GM18861 (cell line): ENCODE results near the gene RNU2-1.
A peak's percentile ranks its signal among the peaks of the same experiment; 100 is the strongest.
"Not testable (repeated sequence)": the region's sequence is repeated elsewhere in the genome, so short reads cannot be mapped to it uniquely, and the experiment has no call there.

Source experiments
- ATAC-seq: cut with Tn5 transposase; IDR thresholded peaks from one replicate; pipeline ENCODE4 v1.9.1; 2021; ENCODE audit not compliant: unreplicated experiment

The RNU2-1 gene

DNA sequence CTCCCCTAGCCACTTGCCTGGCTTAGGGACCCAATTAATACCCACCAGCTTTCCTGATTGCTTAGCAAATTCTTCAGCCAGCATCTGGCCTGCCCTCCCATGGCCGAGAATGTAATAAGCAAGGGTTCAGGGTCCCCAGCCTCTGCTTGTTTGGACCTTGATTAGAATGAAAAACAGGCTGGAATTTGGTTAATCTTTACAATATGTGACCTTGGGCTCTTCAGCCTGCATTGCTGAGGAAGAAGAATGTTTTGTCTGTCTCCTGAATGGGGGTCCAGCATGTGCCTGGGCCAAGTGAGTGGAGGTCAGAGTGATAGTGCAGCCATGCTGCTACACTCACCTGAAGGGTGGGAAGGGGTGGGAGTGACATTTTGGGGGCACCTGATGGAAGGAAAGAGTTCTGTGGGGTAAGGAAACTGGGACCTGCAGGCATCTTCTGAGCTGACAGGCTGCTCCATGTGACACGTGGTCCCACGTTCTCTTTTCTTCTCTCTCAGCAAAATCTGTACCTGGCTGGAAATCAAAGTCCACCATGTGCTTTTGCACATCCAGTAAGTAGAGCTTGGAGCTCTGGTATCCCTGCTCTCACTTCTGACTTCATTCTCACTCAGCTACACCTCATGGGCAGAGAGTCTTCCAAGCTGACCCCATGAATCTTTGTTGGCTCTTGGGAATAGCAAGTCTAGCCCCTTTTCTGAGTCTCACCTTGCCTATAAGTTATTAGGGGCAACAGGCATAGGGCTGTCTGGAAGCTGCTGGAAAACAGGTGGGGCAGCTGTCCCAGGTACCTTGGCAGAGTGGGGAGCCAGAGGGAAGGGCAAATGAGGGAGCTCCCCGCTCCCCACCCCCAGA, 16.8 kb downstream of the RNU2-1 start:
- ATAC-seq, result no peak

DNA sequence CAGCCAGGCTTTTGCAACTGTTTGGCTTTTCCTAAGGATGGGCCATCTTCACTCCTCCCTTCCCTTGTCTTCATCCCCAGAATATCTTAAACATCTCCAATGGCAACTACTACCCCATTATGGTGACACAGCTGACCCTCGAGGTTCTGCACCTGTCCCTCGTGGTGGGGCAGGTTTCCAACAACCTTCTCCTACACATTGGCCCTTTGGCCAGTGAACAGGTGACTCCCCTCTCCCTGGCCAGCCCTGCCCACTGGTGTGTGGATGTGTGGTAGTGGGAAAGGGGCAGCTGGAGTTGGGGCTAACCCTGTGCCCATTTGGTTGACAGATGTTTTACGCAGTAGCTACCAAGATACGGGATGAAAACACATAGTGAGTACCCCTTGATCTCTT, 17.4 kb downstream of the RNU2-1 start:
- no peak for ATAC-seq

DNA sequence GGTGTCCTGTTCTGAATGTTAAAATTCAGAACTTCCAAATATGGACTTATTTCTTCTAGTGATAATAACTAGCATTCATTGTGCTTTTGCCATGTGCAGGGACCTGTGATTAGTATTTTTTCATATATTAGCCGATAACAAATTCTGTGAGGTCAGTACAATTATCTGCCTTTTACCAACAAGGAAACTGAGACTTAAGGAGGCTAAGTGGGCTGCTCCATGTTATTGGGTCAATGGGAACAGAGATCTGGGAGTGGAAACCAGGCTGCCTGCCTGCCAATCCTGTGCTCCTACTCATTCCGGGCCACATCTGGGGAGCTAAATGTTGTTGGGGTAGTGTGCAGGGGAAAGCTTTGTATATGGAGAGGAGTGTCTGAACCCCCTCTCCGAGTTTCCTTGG, 18.4 kb downstream of the RNU2-1 start:
- ATAC-seq, result no peak

DNA sequence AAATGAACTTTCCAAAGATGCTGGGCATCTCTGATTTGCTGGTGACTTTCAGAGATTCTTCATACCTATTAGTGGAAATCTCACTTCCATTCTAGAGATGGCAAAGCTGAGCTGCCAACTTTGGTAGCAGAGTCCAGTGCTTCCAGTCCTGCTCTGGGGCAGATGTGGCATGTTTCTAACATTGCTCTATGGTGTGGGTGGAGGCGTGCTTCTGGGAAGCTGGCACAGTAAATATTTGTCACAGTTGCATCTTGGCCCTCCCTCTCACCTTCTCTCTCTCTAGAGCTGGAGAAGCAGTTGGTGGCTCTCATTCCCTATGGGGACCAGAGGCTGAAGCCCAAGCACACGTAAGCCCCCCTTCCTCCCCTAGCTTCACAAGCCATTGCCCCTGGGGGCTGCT, 20.2 kb downstream of the RNU2-1 start:
- ATAC-seq, result no peak

DNA sequence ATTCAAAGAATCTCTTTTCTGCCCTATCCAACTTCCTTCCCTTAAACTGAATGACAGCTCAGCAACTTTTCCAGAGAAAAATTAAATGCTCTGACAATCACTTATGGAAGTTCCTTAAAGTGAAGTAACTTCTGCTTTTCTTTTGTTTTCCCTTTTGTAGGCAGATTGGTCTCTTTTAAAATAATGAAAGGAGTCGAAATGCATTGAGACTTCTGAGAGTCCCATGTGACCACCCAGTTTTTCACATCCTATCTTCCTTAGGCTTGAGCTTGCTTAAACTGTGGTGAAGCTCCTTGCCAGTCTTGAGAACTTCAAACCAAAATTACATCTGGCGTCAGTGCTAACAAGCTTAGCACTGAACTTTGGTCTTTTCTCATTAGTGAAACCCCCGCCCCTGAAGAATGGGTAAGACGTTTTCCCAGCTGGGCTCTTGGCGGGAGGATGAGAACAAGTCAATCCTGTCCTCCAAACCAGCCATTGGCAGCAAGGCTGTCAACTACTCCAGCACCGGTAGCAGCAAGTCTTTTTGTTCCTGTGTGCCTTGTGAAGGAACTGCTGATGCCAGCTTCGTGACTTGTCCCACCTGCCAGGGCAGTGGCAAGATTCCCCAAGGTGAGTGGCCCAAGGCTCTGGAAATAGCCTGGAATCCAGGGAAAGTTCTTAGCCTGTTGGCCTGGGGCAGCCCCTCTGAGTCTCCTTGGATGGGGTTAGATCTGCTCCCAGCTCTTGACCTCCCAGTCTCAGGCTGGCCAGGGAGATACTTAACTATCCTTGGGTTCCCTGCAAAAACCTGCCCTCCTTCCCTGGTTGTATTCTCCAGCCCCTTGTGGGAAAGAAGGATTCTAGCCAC, 20.9 kb downstream of the RNU2-1 start:
- ATAC-seq, result no peak

DNA sequence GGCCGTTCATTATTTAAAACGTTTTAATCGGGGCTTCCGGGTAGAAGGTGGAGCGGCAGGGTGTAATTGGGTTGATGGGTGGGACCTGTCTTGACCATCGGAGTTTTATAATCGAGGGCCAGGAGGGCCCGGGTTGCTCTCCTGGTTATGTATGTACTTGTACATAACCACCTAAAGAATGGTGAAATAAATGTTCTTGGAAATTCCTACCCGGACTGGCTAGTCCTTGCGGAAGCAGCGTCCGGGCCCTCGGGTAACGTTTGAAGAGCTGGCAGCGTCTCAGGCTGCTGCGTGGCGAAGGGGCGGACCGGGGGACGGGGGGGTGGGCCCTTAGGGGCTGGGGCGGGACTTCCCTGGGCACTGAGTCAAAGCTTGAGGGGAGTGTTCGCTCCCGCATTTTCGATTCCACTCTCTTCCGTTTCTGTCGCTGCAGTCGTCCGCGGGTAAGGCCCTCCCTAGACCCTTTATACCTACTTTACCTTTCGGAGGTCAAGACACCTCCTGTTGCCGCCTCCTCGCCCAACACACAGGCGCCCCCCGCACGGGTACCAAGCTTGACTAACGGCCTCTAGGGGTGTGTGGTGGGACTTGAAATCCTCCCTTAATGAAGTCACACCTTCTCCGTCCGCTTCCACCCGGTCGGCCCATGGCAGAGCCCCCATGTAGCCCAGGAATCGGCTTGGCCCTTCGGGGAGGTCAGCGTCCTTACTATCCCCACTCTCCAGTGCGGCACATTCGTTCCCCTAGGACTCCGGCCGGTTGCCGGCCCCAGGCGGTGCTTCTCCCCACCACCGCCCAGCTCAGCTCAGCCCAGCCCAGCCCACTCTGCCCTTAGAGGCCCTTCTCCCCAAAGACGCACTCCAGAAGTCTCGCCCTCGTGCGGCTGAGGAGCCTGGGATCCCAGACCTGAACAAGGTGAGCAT, 22.0 kb downstream of the RNU2-1 start, which contains the start of gene TMEM106A:
TSS of gene TMEM106A (plus strand) at position 396 of the 923 bp plus-strand sequence. CDS start 1,167 bp downstream, outside the sequence.
- ATAC-seq, result peak; percentile 44

DNA sequence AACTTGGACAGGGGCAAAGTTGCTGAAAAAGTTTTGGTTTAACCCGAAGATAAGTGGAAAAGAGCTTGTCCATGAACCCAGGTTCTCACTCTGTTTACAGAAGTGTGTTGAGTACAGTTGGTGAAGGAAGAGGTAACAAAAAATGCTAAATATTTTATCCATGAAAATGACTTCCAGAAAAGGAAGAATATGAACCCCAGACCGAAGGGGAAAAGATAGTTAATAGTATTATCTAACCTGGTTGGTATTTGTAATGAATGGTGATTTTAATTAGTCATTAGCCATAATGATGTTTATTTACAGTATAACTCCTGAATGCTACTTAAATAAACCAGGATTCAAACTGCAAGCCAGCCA, 22.7 kb downstream of the RNU2-1 start:
- ATAC-seq, result no peak

DNA sequence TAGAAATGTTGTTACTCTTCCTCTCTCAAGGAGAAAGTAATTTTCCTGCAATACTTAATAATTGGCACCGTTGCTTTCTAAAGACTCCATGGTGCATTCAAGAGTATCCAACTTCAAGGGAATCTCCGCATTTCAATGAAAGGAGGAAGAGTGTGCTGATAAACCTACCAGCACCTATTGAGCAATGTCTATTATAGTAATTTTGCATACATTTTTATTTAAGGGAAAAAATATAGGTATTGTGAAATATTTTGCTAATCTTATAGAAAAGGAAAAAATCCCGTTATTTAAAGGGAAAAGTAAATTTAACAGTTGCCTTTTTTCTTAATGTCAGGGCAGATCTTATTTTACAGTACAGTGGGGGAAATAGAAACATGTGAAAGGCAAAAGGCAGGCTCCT, 23.2 kb downstream of the RNU2-1 start:
- no peak for ATAC-seq

DNA sequence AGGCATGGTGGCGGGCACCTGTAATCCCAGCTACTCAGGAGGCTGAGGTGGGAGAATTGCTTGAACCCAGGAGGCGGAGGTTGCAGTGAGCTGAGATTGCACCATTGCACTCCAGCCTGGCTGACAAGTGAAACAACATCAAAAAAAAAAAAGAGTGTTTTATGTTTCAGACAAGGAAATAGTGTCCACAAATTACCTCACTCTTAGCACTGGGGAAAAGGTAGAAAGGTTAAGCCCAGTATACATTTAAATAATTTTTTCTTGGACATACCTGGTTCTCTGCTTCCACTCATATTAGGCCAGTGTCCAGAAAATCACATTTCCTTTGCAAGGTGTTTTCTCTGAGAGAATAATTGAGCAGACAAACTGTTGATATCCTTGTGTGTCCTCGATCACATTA, 30.8 kb downstream of the RNU2-1 start:
- ATAC-seq, result not testable (repeated sequence)

DNA sequence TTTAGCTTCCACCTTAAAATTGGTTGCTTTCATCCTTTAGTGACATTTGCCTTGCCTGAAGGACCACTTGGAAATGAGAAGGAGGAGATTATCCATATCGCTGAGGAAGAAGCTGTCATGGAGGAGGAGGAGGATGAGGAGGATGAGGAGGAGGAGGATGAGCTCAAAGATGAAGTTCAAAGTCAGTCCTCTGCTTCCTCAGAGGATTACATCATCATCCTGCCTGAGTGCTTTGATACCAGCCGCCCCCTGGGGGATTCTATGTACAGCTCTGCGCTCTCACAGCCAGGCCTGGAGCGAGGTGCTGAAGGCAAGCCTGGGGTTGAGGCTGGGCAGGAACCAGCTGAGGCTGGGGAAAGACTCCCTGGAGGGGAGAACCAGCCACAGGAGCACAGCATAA, 33.6 kb downstream of the RNU2-1 start:
- no peak for ATAC-seq

DNA sequence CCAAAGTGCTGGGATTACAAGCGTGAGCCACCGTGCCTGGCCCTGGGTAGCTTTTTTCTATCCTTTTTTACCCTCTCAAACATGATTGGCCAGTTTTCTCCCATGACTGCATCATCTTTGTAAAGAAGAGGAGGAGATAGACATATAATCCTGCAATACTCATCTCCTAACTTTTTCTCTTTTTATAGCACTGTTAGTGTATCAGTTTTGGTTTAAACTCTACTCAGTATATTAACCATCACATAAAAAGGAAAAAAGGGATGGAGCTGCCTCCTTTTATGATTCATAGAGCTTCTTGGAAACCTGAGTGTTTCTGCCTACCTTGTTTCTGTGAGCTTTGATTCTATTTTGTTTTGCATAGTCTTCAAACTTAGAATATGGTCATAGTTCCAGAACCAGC, 34.1 kb downstream of the RNU2-1 start:
- ATAC-seq, result no peak

DNA sequence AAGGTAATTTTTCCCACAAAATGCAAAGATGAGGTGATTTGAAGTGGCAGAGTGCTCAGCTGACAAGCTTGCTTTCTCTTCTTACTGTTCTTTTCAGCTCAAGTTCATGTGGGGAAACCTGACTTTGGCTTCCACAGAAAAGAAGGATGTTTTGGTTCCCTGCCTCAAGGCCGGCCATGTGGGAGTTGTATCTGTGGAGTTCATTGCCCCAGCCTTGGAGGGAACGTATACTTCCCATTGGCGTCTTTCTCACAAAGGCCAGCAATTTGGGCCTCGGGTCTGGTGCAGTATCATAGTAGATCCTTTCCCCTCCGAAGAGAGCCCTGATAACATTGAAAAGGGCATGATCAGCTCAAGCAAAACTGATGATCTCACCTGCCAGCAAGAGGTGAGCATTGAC, 40.5 kb downstream of the RNU2-1 start:
- no peak for ATAC-seq

DNA sequence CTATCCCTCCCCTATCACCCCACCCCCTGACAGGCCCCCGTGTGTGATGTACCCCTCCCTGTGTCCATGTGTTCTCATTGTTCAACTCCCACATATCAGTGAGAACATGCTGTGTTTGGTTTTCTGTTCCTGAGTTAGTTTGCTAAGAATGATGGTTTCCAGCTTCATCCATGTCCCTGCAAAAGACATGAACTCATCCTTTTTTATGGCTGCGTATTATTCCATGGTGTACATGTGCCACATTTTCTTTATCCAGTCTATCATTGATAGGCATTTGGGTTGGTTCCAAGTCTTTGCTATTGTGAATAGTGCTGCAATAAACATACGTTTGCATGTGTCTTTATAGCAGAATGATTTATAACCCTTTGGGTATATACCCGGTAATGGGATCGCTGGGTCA, 47.1 kb downstream of the RNU2-1 start:
- ATAC-seq, result not testable (repeated sequence)

DNA sequence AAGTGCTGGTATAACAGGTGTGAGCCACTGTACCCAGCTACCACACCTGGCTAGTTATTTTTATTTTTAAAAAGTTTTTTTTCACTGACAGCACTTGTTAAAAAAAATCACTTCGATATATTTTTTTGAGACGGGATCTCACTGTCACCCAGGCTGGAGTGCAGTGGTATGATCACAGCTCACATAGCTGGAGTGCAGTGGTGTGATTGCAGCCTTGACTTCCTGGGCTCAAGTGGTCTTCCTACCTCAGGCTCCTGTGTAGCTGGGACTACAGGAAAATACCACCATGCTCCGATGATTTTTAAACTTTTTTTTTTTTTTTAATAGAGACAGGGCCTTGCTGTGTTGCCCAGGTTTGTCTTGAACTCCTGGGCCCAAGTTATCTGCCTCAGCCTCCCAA, 49.9 kb downstream of the RNU2-1 start:
- no peak for ATAC-seq
